ENCODE data around the gene IFT25.

The IFT25 gene

GRCh38 chr1:53957194-53957818, 11.8 kb upstream of the IFT25 start:
- no peak for DNase-seq (ENCODE audit: insufficient read length, low spot score)
- peak; percentile 76 for FAIRE-seq
- TF ChIP-seq, protein P1, sequence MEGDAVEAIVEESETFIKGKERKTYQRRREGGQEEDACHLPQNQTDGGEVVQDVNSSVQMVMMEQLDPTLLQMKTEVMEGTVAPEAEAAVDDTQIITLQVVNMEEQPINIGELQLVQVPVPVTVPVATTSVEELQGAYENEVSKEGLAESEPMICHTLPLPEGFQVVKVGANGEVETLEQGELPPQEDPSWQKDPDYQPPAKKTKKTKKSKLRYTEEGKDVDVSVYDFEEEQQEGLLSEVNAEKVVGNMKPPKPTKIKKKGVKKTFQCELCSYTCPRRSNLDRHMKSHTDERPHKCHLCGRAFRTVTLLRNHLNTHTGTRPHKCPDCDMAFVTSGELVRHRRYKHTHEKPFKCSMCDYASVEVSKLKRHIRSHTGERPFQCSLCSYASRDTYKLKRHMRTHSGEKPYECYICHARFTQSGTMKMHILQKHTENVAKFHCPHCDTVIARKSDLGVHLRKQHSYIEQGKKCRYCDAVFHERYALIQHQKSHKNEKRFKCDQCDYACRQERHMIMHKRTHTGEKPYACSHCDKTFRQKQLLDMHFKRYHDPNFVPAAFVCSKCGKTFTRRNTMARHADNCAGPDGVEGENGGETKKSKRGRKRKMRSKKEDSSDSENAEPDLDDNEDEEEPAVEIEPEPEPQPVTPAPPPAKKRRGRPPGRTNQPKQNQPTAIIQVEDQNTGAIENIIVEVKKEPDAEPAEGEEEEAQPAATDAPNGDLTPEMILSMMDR (IDR thresholded peaks at IDR 0.05; ENCODE audit: insufficient read depth, missing control alignments), result no peak

- peak; percentile 85 for FAIRE-seq
- no peak for DNase-seq (ENCODE audit: insufficient read length, low spot score)
- TF ChIP-seq, protein P1 (IDR thresholded peaks at IDR 0.05; ENCODE audit: insufficient read depth, missing control alignments), result no peak
These were observed 11.0 kb upstream of the IFT25 start for GRCh38 chr1:53956308-53957168.

- TF ChIP-seq, protein P1 (IDR thresholded peaks at IDR 0.05; ENCODE audit: insufficient read depth, missing control alignments), result no peak
- DNase-seq (ENCODE audit: insufficient read length, low spot score) (no peak), FAIRE-seq (no peak)
These were observed 8.6 kb upstream of the IFT25 start for GRCh38 chr1:53954128-53954527.

GRCh38 chr1:53951697-53952096, 6.2 kb upstream of the IFT25 start:
- FAIRE-seq (no peak), DNase-seq (ENCODE audit: insufficient read length, low spot score) (no peak)
- TF ChIP-seq, protein P1 (IDR thresholded peaks at IDR 0.05; ENCODE audit: insufficient read depth, missing control alignments), result no peak

- DNase-seq (ENCODE audit: insufficient read length, low spot score), result no peak
- TF ChIP-seq, protein P1 (IDR thresholded peaks at IDR 0.05; ENCODE audit: insufficient read depth, missing control alignments), result peak; percentile 77
- no peak for FAIRE-seq
These were observed 3.8 kb upstream of the IFT25 start for GRCh38 chr1:53949023-53949990.

GRCh38 chr1:53948291-53948690, 2.8 kb upstream of the IFT25 start:
- TF ChIP-seq, protein P1 (IDR thresholded peaks at IDR 0.05; ENCODE audit: insufficient read depth, missing control alignments), result no peak
- FAIRE-seq (no peak), DNase-seq (ENCODE audit: insufficient read length, low spot score) (no peak)

All from D721Med (cell line).